GF-D8 (cell line): ENCODE data around the gene SLC6A3.

Source experiments
- DNase-seq: peaks from one replicate; lab custom pipeline; 2025; lab: John Stamatoyannopoulos, UW

The SLC6A3 gene

DNA sequence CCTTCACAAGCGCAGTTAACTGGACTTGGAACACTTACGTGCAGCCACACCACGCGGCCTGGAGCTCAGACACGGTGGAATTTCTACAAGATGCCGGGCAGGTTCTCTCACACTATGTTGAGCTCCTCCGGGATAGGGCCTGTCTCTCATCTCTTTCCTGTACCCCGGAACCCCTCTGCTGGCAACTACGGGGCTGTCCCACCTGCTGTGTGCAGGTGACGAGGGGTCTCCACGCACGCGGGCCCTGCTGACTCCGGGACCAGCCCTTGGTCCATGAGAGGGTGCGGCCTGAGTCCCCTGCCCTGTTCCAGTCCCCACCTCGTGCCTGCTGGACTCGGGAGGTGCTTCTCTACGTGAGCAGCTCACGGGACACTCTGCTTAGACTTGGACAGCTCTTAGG is 40.1 kb downstream of the SLC6A3 start:
- no peak for DNase-seq

DNA sequence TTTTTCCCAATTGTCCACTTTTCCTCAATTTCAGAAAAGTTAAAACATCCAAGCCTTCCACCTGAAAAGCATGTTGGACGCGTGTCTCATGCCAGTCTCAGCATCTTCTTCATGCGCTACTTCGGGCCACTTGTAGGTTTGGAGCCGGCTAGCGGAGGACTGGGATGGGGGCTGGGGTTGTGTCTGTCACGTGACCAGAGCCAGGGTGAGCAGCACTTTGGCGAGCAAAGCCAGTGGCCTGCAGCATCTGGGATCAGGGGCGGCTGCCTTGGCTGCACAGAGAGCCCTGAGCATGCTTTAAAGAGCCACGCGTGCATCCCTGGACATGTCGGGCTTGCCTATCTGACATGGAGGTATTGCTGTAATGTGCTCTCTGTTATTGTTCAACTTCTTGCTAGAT is 41.2 kb downstream of the SLC6A3 start:
- no peak for DNase-seq

DNA sequence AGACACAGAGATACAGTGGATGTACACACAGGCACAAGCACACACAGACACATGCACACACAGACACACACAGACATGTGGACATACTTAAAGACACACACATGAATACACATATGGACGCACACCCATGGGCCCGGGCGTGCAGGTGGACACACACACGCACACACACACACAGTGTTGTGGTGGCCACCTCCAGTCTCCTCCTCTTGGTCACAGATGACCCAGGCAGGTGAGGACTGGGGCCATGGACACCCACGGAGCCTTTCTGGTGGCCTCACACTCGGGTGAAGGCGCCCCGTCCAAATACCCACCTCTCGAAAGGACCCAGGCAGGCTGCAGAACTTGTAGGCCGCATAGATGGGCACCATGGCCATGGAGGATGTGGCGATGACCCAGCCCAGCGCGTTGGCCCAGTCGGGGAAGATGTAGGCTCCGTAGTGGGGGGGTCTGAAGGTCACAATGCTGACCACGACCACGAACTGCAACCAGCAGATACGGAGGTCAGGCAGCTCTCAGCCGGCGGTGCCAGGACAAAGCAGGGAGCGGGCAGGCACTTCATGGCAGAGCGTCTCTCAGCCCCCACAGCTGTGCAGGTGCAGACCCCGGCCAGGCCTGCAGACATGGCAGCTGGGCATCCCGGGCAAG is 42.5 kb downstream of the SLC6A3 start:
- DNase-seq = no peak

DNA sequence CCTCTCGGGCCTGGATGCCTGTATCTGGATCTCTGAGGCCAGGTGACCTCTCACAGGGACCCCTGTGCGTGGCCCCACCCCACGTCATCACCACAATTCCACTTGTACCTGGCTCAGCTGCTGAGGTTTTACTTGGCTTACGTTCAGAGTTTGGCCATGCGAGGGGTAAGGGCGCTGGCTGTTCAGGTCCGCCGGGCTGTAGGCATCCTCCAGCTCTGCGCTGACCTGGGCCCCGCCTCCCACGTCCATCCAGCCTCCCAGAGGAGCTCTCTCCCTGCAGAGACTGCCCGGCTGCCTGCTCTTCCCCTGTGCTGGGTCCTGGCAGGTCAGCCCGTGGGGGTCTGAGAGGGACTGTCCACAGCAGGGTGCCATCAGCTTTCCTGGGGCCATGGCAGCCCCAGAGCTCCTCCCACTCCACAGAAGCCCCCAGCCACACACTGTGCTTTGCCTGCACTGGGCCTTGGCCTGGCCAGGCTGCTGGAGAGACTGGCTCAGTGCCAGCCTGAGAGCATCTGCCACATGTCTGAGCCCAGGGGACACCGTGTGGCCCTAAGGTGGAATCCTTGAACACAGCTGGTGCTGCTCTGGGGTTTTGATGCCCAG is 43.6 kb downstream of the SLC6A3 start:
- DNase-seq = no peak

DNA sequence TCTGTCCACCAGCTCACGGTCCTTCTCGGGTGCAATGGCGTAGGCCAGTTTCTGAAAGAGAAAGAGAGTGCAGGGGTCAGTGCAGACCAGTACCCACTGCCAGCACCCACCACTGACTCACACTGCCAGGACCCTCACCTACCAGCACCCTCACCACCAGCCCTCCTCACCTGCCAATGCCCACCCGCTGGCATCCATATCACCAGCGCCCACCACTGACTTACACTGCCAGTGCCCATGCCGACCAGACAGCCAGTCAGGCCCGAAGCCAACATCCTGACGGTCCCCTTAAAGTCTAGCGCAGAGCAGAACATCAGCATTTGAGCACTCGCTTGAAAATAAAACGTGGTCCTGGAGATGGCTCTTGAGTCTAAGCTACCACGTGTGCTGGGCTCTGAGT is 44.3 kb downstream of the SLC6A3 start:
- DNase-seq = no peak

DNA sequence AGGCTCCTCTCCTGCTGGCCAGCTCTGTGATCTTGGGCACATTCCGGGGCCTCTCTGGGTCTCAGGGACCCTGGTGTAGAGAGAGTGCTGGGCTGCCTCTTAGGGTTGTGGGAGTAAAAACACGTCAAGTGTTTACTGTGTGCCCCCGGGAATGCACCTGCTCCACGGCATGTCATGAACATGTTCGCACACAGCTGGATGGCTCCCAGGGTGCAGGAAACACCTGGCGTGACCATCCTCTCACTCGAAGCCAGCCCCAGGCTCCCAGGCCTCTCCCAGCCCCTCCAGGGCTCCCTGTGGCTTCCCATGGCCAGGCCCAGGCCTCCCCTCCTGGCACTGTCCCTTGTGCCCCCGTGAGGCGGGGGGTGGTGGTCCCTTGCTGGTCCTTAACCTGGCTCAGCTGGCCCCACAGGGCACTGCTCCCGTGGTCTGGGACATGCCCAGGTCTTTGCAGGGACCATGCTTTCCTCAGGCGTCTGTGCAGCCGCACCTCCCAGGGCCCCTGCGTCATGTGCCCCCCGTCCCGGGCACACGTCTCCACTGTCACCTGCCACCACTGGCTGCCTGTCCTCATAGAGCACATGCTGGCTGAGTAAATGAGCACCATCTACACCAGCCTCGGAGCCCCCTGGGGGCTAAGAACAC is 44.9 kb downstream of the SLC6A3 start:
- DNase-seq = no peak

DNA sequence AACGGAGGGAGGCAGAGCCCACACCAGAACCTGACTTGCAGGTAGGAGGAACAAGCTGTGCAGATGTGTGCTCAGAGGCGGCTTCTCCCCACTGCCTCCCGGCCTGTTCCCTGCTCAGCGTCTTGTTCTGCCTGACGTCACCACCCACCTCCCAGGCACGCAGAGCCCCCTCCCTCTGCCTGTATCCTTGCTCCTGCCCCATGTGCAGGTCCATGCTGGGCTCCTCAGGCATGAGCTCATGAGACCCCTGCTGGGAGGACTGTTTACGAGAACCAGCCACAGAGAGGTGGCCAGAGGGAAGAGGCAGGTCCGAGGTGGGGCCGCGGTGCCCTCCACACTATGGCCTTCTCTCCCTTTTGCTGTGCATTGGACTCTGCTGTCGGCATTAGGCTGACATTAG is 45.5 kb downstream of the SLC6A3 start:
- no peak for DNase-seq

DNA sequence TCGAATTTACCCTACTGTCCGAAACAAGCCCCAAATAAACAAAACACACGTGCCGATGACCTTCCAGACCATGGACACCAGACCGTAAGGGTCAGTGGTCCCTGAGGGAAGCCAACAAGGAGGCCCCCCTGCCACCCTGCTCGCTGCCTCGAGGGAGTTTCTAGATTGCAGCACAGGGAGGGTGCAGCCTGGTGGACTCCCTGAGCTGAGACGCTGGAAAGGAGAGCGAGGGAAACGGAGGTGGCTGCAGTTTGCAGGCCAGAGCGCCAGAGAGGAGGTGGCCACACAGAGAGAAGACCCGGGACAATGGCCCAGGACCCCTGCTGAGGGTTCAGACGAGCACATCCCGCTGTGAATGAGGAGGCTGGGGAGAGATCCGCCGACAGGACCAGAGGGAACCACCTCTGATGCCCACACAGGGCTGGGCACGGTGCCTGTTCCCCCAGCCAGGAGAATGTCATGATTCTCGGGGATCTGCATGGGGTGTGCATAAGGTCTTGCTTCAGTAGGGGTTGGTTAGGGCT is 48.9 kb downstream of the SLC6A3 start:
- no peak for DNase-seq

DNA sequence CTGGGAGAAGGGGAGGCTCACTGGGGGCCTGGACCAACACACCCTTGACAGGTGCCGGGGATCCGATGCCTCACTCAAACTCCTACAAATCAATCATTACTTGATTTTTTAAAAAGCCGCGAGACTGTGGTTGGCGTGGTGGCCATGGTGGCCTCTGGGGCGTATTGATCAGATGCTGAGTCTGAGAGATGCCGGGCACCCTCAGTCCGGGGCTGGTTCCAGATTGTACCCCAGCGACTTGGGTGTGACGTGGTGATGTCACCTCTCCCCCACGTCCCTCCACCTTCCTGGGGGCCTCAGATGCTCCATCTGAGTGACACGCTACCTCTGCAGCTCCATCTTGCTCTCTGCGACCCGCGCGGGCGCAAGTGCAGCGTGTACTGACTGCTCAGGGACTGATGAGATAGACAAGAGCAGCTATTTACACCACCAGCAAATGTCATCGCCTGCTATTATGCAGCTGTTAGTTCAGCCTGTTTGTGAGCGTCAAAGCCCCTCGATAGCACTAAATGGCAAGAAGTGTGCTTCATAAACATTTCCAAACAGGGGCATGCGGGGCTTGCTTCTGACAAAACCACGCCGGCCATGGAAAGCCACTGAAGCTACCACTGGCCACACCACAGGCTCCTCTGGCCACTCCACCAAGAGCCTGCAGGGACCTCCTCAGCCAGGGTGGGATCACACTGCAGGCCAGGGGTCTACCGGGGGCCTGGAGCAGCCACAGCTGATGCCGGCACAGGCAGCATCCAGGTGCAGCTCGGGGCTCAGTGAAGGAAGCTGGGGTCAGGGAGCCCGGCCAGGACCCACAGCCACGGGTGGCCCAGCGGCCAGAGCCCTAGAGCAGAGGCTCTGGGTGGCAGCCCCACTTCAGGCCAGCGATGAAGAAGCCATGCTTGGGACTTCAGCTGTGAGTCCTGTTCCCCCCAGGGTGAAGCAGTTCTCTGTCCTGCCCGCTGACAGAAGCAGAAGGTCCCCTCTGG is 50.1 kb downstream of the SLC6A3 start:
- no peak for DNase-seq

DNA sequence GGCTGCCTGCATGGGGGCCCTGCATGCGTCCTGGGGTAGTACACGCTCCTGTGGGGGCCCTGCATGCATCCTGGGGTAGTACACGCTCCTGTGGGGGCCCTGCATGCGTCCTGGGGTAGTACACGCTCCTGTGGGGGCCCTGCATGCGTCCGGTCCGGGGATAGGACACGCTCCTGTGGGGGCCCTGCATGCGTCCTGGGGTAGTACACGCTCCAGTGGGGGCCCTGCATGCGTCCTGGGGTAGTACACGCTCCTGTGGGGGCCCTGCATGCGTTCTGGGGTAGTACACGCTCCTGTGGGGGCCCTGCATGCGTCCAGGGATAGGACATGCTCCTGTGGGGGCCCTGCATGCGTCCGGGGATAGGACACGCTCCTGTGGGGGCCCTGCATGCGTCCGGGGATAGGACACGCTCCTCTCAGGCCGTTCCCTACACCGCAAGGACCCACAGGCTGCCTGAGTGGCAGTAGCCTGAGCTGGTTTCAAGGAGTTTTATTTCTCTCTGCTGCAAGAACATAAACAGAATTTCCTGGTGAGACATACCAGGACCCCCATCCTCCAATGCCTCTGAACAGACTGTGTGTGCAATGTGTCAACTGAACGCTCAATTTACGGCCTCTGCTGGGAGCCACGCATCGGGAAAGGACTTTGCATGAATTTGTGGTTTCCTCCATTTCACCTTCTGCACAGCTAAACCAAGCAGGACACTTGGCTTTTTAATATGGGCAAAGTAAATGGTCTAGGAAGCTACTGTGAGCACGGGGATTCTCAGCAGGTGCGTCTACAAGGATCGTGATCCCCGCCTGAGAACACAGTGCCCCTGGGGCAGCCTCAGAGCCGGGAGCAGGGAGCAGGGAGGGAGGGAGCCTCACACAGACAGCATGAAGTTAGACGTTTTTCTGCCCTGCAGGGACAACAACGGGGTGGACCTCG is 51.4 kb downstream of the SLC6A3 start:
- DNase-seq = no peak

DNA sequence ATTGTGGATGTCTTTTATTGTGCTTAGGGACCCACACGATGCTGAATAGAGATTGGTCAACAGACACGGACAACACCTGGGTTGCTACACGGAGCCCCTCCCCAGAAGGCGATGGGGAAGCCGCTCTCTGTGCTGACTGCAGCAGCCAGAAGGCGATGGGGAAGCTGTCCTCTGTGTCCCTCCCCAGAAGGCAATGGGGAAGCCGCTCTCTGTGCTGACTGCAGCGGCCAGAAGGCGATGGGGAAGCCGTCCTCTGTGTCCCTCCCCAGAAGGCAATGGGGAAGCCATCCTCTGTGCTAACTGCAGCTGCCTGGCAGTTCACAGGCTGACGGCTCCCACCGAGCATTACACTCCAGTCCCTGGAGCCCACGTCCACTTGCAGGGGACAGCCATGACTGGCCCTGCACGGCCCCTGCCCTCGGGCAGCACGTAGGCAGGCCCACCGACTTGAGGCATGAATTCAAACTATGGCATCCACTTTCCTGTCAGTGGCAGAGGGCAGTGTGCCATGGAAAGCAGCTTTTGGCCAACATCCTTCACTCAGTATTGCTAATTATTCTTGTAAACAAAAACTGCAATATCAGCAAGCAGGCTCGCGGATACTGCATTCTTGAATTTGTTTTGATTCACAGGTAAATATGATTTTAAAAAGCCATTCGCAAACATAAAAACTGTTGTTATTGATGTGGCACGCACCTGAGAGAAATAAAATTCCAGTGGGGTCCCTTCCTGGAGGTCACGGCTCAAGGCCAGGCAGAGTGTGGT is 52.3 kb downstream of the SLC6A3 start:
- no peak for DNase-seq

DNA sequence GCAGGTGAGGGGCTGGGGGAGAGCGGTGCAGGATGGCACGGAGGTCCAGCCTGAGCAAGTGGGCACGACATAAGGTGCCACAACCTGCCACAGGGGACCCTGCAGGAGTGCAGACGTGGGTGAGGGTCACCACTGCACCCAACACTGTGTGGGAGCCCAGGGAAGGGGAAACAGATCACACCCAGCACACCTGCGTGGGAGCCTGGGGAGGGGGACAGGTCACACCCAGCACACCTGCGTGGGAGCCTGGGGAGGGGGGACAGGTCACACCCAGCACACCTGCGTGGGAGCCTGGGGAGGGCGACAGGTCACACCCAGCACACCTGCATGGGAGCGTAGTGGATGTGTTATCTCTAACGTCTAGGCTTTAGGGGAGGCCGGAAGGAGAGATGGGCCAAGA is 53.0 kb downstream of the SLC6A3 start:
- DNase-seq = no peak

DNA sequence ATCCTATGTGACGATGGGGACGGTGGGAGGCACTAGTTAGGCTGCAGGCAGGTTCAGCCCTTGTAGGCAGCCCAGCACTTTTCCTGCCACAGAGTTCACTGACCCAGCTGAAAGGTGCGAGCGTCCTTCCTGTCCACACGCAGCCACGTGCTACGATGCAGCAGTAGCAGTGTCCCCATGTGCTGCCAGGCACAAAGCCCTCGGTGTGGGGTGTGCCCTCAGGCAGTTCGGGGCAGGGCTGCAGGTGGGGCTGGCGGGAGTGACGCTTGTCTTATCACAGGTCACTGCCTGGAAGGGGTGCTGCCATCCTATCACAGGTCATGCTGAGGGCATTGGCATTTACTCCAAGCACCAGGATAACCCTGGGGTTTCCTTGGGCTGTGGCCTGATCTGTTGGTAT is 53.5 kb downstream of the SLC6A3 start:
- DNase-seq = no peak

DNA sequence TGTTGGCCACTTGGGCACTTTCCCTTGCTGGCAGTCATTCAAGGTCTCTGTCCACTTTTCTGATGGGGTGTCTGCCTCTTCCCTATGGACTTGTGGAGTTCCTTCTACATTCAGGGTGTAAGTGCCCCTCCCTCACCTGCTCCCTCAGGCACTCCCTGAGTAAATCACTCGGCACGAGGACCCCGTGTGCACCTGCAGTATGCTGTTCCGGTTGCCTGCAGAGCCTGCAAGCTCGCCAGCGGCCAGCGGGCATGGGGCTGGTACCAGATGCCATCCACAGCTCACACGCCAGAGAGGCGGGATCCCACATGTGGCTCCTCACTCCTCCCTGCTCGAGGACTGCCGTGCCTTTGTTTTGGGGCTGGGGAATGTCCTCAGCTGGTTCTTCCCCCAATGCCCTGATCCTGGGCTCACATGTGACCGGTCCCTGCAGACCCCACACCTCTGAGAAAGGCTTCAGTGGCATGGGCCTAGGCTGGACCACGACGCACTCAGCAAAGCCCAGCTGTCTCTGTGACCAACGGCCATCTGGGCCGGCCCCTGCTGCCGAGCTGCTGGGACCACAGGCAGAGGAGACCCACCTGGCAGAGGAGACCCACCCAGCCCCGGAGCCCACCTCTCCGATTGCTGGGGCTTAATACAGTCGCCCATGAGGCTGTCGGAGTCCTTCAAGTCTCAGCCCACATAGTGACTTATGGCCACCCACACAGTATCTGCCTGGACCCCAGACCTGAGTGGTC is 54.2 kb downstream of the SLC6A3 start:
- no peak for DNase-seq

DNA sequence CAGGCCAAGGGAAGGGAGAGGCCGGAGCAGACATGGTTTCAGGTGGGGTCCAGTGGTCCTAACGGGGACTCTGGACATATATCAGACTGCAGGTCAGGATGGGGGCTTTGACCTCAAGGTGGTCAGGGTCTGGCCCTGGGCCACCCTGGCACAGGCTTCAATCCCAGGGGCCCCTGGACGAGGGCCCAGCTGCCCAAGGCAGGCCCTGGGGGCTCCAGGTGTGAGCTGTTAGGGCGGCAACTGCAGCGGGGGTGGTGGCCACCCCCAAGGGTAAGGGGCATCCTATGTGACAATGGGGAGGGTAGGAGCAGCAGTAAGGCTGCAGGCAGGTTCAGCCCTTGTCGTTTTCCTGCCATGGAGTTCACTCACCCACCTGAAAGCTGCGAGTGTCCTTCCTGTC is 54.9 kb downstream of the SLC6A3 start:
- DNase-seq = no peak

DNA sequence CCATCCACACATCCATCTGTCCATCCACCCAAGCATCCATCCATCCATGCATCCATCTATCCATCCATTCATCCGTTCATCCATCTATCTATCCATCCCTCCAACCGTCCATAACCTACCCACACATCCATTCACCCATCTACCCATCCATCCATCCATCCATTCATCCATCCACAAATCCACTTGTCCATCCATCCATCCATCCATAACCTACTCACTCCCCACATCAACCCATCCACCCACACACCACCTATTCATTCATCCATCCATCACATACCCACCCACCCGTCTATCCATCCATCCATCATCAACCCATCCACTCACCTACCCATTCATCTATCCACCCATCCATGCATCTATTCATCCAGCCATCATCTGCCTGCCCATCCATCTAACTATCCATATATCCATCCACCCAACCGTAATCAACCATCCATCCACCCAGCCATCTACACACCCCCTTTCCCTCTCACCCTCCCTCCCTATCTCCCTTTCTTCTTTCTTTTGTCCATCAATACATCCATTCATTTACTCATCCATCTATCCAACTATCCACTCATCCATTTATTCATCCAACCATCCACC is 56.8 kb downstream of the SLC6A3 start:
- DNase-seq = no peak

DNA sequence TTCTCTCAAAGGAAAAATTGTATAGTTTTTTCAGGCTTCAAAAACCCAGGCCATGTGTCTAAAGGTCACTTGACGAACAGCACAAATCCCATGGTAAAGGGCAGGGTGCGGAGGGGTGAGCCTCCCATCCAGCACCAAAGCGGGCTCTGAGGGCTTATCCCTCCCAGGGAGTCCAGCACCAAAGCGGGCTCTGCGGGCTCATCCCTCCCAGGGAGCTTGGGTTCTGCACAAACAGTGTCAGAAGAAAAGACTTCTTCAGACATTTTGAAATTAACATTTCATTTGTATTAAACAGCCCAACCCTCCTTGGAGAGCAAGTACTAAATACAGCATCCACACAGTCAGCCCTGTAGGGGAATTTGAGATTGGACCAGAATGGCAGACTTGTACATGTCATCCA is 57.4 kb downstream of the SLC6A3 start:
- DNase-seq = no peak

DNA sequence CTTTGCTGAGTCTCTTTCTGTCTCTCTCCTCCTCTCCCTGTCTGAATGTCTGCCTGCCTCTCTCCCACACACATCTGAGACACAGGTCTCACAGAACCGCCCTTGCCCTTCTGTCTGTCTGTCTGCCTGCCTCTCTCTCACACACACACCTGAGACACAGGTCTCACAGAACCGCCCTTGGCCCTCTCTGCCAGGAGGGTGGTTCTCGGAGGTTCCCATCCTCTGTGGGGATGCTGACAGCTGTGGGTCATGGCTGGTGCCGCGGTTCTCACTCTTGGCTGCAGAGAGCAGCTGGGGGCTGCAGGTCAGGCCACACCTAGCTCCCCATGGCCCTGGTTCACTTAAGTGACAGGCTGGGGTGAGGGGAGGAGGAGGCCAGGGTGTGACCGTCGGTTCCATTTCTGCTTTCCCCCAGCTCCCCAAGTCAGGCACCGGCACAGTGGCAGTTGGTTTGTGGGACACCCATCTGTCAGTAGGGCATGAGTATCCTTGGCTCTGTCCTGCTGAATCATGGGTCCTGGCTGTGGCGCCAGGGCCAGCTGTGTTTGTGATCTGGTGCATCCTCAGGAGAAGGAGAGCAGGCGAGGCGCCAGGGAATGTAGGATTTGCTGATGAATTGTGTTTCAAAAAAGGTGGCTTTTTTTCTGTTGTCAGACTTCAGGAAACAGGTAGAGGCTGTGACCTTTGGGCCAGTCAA is 58.0 kb downstream of the SLC6A3 start:
- DNase-seq = no peak

DNA sequence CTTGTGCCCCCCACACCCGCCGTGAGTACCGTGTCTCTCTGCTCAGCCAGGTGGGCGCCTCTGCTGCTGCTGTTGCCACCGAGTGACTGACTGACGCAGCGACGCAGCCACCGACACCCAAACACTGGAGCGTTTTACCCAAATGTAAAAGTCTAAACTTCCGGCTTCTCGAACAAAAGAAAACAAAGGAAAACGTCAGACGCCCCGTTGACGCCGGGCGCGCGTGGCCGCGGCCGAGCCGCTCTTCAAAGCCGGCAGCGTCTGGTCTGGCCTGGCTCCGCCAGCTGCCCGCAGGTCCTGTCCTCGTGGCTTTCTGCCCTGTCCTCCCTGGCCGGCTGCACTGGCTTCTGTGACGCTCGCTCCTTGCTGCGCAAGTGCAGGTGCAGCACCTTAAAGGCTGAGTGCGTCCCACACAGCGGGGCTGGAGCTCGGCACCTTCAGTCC is 58.9 kb downstream of the SLC6A3 start:
- DNase-seq = no peak
